NCI-H748 (cell line): ENCODE data around the gene IMP3.
"Not testable (repeated sequence)": the region's sequence is repeated elsewhere in the genome, so short reads cannot be mapped to it uniquely, and the experiment has no call there.

Source experiments
- DNase-seq: peaks from one replicate; lab custom pipeline; 2025; ENCODE audit not compliant: unreplicated experiment; lab: John Stamatoyannopoulos, UW

IMP3 gene, protein sequence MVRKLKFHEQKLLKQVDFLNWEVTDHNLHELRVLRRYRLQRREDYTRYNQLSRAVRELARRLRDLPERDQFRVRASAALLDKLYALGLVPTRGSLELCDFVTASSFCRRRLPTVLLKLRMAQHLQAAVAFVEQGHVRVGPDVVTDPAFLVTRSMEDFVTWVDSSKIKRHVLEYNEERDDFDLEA

DNA sequence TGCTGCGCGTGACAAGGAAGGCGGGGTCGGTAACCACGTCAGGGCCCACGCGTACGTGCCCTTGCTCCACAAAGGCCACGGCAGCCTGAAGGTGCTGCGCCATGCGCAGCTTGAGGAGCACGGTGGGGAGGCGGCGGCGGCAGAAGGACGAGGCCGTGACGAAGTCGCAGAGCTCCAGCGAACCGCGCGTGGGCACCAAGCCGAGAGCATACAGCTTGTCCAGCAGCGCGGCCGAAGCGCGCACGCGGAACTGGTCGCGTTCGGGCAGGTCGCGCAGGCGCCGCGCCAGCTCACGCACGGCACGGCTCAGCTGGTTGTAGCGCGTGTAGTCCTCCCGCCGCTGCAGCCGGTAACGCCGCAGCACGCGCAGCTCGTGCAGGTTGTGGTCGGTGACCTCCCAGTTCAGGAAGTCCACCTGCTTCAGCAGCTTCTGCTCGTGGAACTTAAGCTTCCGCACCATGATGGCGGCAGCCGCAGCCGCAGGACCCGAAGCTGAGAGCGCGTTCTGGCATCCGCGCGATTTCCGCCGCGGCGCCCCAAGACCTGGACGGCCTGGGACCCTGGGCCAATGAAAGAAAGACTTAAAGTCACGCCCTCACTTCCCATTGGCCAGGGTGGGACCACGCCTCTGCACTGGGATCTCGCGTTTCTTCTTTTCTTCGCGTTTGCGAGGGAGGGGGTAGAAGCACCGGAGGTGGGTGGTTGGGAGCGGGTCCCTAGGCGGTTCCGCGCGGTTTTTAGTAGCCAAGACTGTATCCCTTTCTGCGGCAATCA lies at the start of gene IMP3:
TSS of gene IMP3 (minus strand) at position 516 of the 774 bp plus-strand sequence. CDS start at position 460, 56 bp downstream.
- DNase-seq, result peak; percentile 97

DNA sequence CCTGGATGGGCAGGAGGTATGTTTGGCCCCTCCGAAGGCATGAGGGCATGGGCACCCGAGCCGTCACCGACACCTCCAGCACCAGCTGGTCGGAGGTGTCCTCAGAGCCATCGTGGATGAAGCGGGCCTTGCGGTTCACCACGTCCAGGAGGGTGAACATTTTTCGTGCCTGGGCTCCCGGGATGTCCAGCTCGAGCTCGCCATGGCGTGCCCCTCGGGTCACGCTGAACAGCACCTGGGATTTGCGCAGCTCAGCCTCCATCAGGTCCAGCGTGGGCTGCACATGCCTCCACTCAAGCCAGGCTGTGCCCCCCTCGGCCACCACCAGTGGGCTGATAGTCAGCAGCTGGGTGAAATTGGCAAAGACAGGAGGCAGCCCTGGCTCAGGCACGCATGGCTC lies 49.4 kb upstream of the IMP3 start:
- DNase-seq, result not testable (repeated sequence)

DNA sequence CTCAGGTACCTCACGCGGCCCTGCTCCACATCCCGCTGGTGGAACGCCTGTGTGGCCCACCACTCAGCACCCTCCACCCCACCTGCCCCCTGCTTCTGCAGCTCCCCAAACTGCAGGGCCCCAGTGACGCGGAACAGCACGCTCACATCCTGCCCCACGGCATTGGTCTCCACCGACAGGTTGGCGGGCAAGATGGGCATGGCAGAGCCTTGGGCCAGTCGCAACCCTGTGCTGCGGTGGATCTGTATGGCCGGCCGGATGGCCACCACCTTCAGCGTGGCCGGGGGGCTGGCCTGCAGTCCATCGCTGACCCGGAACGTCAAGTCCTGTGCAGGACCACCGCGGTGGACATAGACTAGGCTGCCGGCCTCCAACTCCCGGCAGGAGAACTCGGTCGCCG lies 48.8 kb upstream of the IMP3 start:
- DNase-seq, result no peak

DNA sequence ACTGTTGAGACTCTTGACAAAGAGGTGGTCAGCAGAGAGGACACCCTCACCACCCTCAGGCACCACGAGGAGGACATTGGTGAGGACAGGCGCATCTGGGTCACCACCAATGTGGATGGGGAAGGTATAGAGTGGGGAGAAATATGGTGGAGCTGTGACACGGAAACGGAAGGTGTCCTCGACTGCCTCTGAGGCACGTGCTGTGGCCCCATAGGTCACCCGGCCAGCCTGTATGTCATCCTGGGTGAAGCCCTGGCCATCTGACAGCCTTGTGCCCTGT lies 48.2 kb upstream of the IMP3 start:
- no peak for DNase-seq

DNA sequence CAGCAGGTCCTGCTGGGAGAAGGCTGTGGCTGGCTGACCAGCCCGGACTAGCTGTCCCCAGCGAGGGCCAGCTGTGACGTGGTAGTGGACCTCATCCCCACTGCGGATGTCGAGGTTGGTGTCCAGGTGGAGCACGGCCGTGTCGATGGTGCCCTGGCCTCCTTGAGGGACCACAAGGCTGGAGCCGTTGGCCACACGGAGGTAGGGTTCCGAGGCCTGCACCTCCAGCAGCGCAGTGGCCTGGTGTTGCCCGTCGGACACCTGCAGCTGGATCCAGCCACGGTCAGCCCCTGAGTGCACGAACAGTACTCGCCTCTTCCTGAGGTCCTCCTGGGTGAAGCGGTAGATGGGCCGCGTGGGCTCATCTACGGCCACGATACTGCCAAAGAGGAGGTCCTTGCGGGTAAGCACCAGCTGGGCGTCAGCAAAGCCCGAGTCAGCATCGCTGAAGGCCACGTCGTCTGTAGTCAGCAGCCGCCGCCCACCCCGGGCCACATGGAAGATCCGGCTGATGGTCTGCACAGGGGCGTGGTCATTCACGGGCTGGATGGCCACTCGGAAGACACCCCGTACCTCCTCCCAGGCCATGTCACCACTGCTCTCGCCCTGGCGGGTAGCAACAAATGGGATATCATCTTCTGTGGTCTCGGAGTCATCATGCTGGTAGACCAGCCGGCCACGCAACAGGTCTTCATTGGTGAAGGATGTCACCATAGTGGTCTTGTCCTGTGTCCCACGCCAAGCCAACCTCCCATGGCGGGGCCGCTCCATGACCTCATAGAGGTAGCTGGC lies 47.7 kb upstream of the IMP3 start:
- no peak for DNase-seq

DNA sequence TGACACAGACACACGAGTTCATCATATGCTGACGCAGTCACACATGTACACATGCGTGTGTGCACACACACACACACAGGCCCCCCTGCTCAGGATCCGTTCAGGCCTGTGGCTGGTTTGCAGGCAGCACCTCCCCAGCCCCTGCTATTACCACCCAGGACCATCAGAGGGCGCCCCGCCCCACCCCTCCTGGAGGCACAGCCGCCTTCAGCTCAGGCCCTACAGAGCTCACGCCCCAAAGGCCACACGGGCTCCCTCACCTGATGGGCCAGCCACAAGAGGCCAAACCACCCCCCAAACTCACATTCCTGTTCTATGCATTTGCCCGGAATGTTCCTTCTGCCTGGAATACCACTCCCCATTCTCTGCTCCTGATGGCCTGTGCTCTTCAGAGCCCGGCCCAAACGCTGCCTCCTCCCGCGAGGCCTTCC lies 46.2 kb upstream of the IMP3 start:
- DNase-seq, result peak; percentile 25

DNA sequence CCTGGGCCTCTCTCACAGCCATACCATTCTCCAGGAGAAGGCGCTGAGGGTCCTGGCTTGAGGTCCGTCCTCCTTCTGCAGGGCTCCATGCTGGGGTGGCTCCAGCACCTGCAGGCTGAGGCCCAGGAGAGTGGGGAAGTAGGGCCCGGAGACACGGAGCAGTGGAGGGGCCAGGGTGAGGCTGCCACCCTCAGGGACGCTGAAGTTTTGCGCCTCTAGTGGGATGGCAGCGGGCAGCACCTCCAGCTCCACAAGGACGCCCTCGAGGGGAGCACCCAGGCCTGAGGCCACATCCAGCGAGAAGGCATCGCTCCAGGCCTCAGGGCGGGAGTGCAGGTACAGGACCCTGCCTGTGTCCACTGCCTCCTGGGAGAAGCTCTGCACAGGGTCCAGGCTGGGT lies 45.2 kb upstream of the IMP3 start:
- no peak for DNase-seq

DNA sequence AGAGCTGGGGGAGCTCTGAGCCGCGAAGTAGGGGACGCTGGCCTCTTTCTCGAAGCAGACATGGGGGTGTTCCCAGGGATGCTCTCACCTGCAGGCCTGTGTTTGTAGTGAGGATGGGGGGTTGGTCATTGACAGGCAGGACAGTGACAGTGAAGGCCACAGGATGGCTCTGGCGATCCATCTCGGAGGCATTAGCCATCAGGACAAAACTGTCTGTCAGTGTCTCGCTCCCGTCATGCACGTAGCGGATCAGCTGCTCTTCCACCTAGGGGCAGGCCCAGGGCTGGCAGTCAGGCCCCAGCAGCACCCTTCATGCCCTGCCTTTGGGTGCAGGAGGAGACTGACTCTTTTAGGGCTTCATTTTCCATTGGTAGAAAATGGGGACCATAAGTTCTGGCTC lies 44.6 kb upstream of the IMP3 start:
- DNase-seq, result no peak

DNA sequence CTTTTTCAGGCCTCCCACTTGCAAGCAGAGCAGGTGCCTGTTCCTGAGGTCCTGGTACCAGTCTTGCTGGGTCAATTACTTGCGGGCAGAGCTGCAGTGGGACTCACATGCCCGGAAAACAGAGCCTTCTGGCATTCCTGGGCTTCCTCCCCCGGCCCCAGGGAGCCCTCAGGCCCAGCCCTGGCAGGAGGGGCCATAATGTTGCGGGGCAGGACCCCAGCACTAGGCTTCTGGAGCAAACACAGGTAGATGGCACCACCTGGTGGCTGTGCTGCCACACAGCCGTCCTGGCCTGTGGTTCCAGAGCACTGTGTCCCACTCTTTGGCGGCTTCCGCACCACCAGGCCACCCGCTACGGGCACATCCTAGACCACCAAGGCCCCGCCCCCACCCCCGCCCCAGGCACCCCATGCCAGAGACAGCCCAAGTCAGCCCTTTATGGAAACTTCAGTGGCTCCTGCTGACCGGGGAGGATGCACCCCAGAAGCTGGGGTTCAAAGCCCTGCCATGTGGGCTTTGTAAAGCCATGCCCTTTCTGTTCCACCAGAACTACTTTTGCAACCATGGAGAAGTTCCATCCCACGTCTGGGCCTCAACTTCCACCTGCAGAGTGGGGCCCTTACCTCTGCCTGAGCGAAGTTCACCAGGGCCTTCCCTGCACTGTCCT lies 43.8 kb upstream of the IMP3 start:
- peak; percentile 49 for DNase-seq

DNA sequence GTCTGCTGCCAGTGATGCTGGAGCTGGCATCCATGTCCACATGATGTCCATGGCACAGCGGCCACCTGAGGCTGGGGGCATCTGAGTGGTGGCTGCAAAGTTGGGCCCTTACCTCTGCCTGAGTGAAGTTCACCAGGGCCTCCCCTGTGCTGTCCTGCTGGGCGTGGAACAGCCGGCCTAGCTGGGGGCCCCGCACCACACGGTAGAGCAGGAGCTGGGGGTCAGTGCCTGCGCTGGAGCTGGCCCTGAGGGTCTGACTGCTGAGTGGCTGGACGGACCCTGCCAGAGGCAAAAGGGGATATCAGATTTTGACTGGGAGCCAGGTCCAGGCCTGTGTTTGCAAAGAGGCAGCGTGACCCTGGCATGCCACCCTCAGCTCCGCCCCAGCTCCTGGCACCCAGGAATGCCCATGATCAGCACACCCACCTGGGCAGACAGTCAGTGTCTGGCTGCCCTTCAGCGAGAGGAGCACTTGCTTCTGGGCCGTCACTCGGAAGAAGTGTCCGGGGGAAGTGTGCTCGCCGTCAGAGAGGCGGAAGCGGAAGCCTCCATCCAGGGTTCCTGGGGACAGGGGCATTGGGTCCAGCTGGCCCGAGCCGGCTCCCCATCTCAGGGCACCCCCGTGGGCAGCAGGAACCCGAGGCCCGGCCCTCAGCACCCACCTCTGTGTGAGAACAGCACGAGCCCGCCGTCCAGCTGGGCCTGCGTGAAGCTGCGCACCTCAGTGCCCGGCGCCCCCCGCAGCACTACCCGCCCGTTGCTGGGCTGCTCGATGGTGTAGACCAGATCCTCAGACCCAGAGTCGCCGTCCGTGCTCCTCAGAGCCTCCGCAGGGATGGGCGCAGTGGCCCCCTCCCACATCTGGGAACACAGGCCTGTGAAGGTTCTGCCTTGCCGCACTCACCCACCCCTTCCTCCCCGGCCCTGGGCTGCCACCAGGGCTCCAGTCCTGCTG lies 42.4 kb upstream of the IMP3 start:
- DNase-seq, result no peak

DNA sequence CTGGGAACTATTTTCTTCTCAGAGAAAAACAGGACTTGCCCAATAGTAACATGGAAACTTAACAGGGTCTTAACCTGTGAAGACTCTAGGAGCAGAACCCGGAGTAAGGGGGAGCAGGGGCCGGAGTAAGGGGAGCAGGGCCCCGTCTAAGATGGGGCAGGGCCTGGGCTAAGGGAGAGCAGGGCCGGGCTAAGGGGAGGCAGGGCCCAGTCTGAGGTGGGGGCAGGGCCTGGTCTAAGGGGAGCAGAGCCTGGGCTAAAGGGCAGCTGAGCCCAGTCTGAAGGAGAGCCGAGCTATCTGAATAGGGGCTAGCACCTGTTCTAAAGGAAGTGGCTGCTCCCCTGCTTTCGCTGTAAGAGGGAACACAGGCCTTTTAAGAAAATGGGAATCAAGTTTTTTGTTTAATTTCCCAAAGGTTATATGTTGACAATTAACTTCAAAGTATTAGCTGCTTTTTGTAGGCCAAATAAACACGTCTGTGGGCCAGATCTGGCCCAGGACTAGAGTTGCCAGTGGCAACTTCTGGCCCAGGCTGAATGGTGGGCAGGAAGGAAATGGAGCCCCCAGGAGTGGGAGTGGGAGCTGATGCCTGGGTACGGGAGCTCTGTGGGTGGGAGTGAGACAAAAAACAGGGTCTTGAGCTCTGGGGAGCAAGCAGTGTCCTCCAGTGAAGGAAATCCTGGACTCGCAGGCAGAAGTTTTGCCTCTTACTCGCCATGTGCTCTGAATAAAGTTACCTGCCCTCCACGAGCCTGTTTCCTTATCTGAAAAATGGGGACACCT lies 40.2 kb upstream of the IMP3 start:
- DNase-seq, result no peak

DNA sequence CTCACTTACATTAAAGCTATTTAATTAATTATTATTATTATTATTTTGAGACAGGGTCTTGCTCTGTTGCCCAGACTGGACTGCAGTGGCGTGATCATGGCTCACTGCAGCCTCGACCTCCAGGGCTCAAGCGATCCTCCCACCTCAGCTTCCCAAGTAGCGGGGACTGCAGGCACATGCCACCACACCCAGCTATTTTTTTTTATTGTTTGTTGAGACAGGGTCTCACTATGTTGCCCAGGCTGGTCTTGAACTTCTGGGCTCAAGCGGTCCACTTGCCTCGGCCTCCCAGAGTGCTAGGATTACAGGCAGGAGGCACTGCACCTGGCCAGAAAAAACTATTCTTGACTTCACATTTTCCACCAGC lies 38.3 kb upstream of the IMP3 start:
- not testable (repeated sequence) for DNase-seq

DNA sequence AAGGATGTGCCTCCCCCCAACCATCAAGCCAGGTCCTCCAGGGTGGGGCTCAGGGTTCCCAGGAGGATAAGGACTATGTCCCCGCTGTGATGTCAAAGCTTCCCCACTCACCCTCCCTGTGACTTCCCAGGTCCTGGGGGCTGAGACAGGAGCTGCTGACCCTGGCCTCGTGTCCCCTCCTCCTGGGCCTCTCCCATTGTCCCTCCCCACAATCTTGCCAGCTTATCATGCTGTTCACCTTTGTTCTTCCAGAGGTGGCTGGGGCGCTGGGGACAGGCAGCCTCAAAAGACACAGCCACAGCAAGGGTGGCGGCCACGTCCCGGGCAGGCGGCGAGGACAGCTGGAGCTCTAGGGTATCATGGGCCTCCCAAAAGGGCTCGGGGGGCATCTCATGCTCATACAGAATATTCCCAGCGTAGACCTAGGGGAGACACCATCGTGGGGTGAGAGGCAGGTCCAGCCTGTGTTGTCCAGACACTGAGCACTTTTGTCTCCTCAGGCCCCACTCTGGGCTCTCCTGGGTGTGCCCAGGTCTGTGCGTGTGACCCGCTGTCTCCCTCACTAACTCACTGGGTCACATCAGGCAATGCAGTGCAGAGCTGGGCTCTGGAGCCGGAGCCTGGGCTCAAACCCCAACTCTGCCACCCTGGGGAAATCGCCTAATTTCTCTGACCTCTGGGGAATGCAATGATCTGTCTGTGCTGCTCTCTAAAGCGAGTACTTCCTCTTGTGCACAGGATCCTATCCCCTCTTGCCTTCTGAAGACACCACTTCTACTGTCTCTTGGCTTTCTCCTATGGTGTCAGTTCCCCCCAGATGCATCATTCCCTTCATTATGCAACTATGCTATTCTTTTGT lies 37.7 kb upstream of the IMP3 start:
- no peak for DNase-seq

DNA sequence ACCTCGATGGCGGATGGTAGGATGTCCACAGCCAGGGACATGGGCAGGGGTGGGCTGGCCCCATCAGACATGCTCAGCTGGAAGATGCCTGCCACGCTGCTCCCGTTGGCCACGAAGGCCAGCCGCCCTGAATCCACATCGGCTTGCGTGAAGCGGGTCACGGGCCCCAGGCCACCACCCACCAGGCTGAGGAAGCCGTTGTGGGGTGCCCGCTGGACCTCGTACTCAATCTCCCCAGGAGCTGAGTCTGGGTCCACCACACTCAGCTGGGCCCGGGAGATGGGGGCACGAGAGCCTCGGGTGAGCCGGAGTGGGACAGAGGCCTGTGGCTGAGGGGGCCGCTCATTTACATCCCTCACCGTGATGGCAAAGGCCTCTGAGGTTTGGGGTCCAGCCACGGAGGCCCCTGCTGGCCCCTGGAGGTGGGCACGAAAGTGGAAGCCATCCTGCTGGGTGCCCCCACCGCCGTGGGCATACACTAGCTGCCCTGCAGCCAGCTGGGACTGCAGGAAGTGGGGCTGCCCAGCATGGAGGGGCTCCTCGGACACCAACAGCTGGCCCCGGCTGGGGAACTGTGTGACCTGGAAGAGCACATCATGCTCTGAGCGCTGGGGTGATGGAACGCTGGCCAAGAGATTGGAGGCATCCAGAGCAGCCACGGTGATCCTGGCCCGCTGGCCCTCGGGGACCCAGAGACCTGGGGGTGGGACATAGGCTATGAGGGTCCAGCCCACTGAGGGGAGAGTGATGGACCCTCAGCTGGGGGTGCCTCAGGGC lies 36.9 kb upstream of the IMP3 start:
- no peak for DNase-seq

DNA sequence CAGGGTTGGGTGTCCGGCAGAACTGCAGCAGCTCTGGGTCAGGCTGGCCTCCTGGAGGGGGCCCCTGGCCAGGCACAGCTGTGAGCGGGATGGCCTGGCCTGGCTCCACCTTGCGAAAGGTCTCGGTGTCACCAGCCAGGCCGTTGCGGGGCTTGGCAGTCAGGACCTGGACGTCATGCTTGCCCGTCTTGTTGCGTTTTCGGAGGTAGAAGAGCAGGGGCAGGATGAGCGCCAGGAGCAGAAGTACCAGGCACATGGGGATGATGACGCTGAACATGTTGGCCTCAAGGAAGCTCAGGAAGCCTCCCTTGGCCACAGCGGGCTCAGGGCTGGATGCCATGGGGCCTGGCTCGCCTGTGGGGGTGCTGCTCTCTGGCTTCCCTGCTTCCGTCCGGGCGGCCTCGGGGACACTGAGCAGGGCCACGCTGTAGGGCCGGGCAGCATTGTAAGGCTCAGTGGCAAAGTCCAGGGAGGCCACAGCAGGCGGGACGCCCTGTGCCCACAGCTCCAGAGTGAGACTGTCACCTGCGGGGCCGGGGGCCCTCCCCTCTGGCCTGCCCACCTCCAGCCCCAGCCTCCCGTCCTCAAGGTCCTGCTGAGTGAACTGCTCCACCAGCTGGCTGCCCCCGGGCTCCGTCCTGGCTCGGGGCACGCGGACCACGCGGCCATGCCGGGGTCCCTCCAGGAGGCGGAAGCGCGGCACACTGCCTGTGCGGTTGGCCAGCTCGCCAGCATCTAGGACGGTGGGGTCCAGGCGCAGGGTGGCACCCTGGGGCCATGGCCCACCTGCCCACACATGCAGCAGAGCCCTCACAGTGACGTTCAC lies 35.8 kb upstream of the IMP3 start:
- DNase-seq, result no peak

DNA sequence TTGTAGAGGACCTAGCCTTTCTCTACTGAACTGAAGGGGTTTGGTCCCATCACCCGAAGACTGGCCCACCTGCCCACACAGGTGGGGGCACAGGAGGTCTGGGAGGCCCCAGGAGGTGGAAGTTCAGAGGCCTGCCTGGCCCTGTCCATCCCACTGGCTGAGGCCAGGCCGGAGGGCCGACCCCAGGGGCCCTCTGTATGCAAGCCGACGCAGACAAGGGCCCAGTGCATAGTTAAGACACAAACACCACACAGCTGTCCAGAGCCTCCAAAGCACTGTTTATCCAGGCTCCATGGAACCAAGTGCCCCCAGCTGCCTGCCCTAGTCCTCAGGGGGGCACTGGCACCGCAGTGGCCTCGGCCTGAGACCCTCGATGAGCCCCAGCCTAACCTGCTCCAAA lies 34.3 kb upstream of the IMP3 start:
- no peak for DNase-seq
